GM19438 (cell line): ENCODE measurements around the gene FRAS1.
"Not testable (repeated sequence)": the region's sequence is repeated elsewhere in the genome, so short reads cannot be mapped to it uniquely, and the experiment has no call there.

Source experiments
- ATAC-seq: cut with Tn5 transposase; IDR thresholded peaks from one replicate; pipeline ENCODE4 v1.9.1; 2021; ENCODE audit warnings: low read depth; ENCODE audit not compliant: unreplicated experiment

Gene FRAS1

GRCh38 chr4:78156520-78156919 is 99.4 kb downstream of the FRAS1 start:
- ATAC-seq, result no peak

GRCh38 chr4:78162342-78162741 is 105.2 kb downstream of the FRAS1 start:
- ATAC-seq, result no peak

- no peak for ATAC-seq
These were observed 105.7 kb downstream of the FRAS1 start for GRCh38 chr4:78162821-78163220.

- no peak for ATAC-seq
These were observed 108.6 kb downstream of the FRAS1 start for GRCh38 chr4:78165758-78166157.

- ATAC-seq, result no peak
These were observed 109.5 kb downstream of the FRAS1 start for GRCh38 chr4:78166622-78167021.

- ATAC-seq, result no peak
These were observed 110.4 kb downstream of the FRAS1 start for GRCh38 chr4:78167510-78167909.

GRCh38 chr4:78168029-78168428 is 110.9 kb downstream of the FRAS1 start:
- ATAC-seq, result no peak

- ATAC-seq, result no peak
These were observed 112.6 kb downstream of the FRAS1 start for GRCh38 chr4:78169728-78170127.

GRCh38 chr4:78171482-78171881 is 114.4 kb downstream of the FRAS1 start:
- no peak for ATAC-seq

GRCh38 chr4:78174891-78175290 is 117.8 kb downstream of the FRAS1 start:
- no peak for ATAC-seq

GRCh38 chr4:78179196-78179595 is 122.1 kb downstream of the FRAS1 start:
- ATAC-seq, result no peak

GRCh38 chr4:78181681-78182234 is 124.6 kb downstream of the FRAS1 start:
- ATAC-seq, result not testable (repeated sequence)

GRCh38 chr4:78184584-78184983 is 127.5 kb downstream of the FRAS1 start:
- ATAC-seq, result no peak

GRCh38 chr4:78185117-78185516 is 128.0 kb downstream of the FRAS1 start:
- no peak for ATAC-seq

- no peak for ATAC-seq
These were observed 129.7 kb downstream of the FRAS1 start for GRCh38 chr4:78186597-78187543.

- no peak for ATAC-seq
These were observed 132.9 kb downstream of the FRAS1 start for GRCh38 chr4:78190068-78190467.

- no peak for ATAC-seq
These were observed 133.5 kb downstream of the FRAS1 start for GRCh38 chr4:78190595-78190994.

GRCh38 chr4:78197947-78198346 is 140.8 kb downstream of the FRAS1 start:
- ATAC-seq, result no peak

GRCh38 chr4:78199984-78200383 is 142.9 kb downstream of the FRAS1 start:
- ATAC-seq, result no peak

- no peak for ATAC-seq
These were observed 143.8 kb downstream of the FRAS1 start for GRCh38 chr4:78200949-78201348.

GRCh38 chr4:78204176-78204575 is 147.1 kb downstream of the FRAS1 start:
- no peak for ATAC-seq

GRCh38 chr4:78205591-78205990 is 148.5 kb downstream of the FRAS1 start:
- ATAC-seq, result no peak
